ENCODE measurements around the gene GTF2A1. TPM values are rescaled to one million over a fixed set of nuclear protein-coding genes. Genes with fewer than 3 reads are reported as not detected.

The GTF2A1 gene
- total RNA-seq, 1 experiment from 2014 or later = 13.9 TPM

- H3K4me1 ChIP-seq (replicated peaks; ENCODE audit: insufficient read depth) = no peaks in the 10 kb centered on the region
- ChIA-PET CTCF (no interaction called here), POLR2A (ENCODE audit: unreplicated experiment) (no interaction called here)
- H4K20me1 ChIP-seq (ENCODE audit: insufficient read depth) = no peaks in the 10 kb centered on the region
- intact Hi-C loops (cut with micrococcal nuclease; ENCODE audit: unreplicated experiment) = loop anchor here (10.0 kb wide), 1 partner anchor 1125 kb away; no protein-coding TSS in a partner anchor
- no peak overlapping the region for H3K4me3 ChIP-seq
- no peaks in the 10 kb centered on the region for H3F3A ChIP-seq (ENCODE audit: insufficient read depth, low read depth)
- no peak overlapping the region for H2AFZ ChIP-seq
- H3K9me2 ChIP-seq (ENCODE audit: insufficient read depth) = no peaks in the 10 kb centered on the region
- no peaks in the 10 kb centered on the region for H3K9me3 ChIP-seq (ENCODE audit: insufficient read depth, low read depth)
- no peak for DNase-seq
- TF ChIP-seq EZH2 (IDR thresholded peaks at IDR 0.05; ENCODE audit: low read depth) (no peak), CTCF (conservative IDR thresholded peaks at IDR 0.05) (no peak)
- no peak overlapping the region for H3K27ac ChIP-seq
- no peak overlapping the region for H3K4me2 ChIP-seq
- no TSS peak for BruUV-seq (replicated peaks)
- H3K27me3 ChIP-seq (ENCODE audit: insufficient read depth, low read depth) = no peaks in the 10 kb centered on the region
- no peaks in the 10 kb centered on the region for H3K79me2 ChIP-seq (ENCODE audit: low read depth)
- H3K36me3 ChIP-seq (ENCODE audit: low read depth) = peaks cover 3% of the 10 kb centered on the region; the same call in 1 of the 2 replicates
These were observed 41.1 kb downstream of the GTF2A1 start for GRCh38 chr14:81179631-81180030.

GRCh38 chr14:81178063-81178462 lies 42.7 kb downstream of the GTF2A1 start:
- DNase-seq = no peak
- Histone ChIP-seq H3K4me2 (no peak overlapping the region), H3K79me2 (ENCODE audit: low read depth) (no peaks in the 10 kb centered on the region), H3K36me3 (ENCODE audit: low read depth) (no peaks in the 10 kb centered on the region; the same call in 1 of the 2 replicates), H3K9me2 (ENCODE audit: insufficient read depth) (no peaks in the 10 kb centered on the region), H3K4me3 (no peak overlapping the region), H3K27me3 (ENCODE audit: insufficient read depth, low read depth) (no peaks in the 10 kb centered on the region), H3F3A (ENCODE audit: insufficient read depth, low read depth) (no peaks in the 10 kb centered on the region), H3K4me1 (replicated peaks; ENCODE audit: insufficient read depth) (no peaks in the 10 kb centered on the region), H4K20me1 (ENCODE audit: insufficient read depth) (no peaks in the 10 kb centered on the region), H3K9me3 (ENCODE audit: insufficient read depth, low read depth) (no peaks in the 10 kb centered on the region), H3K27ac (no peak overlapping the region), H2AFZ (no peak overlapping the region)
- BruUV-seq (replicated peaks) = no TSS peak
- intact Hi-C loops (cut with micrococcal nuclease; ENCODE audit: unreplicated experiment) = loop anchor here (10.0 kb wide), 1 partner anchor 1123 kb away; no protein-coding TSS in a partner anchor
- ChIA-PET CTCF (no interaction called here), POLR2A (ENCODE audit: unreplicated experiment) (no interaction called here)
- TF ChIP-seq EZH2 (IDR thresholded peaks at IDR 0.05; ENCODE audit: low read depth) (no peak), CTCF (conservative IDR thresholded peaks at IDR 0.05) (no peak)

- CTCF ChIA-PET = no interaction called here
- Histone ChIP-seq H3F3A (ENCODE audit: insufficient read depth, low read depth) (no peaks in the 10 kb centered on the region), H4K20me1 (ENCODE audit: insufficient read depth) (no peaks in the 10 kb centered on the region), H3K36me3 (ENCODE audit: low read depth) (no peaks in the 10 kb centered on the region; the same call in 1 of the 2 replicates), H3K4me3 (no peak overlapping the region), H3K4me2 (no peak overlapping the region), H3K79me2 (ENCODE audit: low read depth) (no peaks in the 10 kb centered on the region), H3K27ac (no peak overlapping the region), H2AFZ (no peak overlapping the region), H3K9me3 (ENCODE audit: insufficient read depth, low read depth) (no peaks in the 10 kb centered on the region), H3K27me3 (ENCODE audit: insufficient read depth, low read depth) (no peaks in the 10 kb centered on the region), H3K4me1 (replicated peaks; ENCODE audit: insufficient read depth) (no peaks in the 10 kb centered on the region), H3K9me2 (ENCODE audit: insufficient read depth) (no peaks in the 10 kb centered on the region)
- no peak for DNase-seq
- no TSS peak for BruUV-seq (replicated peaks)
- TF ChIP-seq CTCF (conservative IDR thresholded peaks at IDR 0.05) (no peak), EZH2 (IDR thresholded peaks at IDR 0.05; ENCODE audit: low read depth) (no peak)
- intact Hi-C loops (cut with micrococcal nuclease; ENCODE audit: unreplicated experiment) = loop anchor here (10.0 kb wide), 1 partner anchor 1122 kb away; no protein-coding TSS in a partner anchor
- POLR2A ChIA-PET (ENCODE audit: unreplicated experiment) = no interaction called here
These were observed 43.5 kb downstream of the GTF2A1 start for GRCh38 chr14:81177225-81177624.

Data from PC-9 (cell line).